Measurements from ENCODE around the gene TSHZ1. TPM values are rescaled to one million over a fixed set of nuclear protein-coding genes. Genes with fewer than 3 reads are reported as not detected.

TSHZ1 gene
- total RNA-seq, 2 donors from 2014 or later: 14.5 to 19.4 TPM

DNA sequence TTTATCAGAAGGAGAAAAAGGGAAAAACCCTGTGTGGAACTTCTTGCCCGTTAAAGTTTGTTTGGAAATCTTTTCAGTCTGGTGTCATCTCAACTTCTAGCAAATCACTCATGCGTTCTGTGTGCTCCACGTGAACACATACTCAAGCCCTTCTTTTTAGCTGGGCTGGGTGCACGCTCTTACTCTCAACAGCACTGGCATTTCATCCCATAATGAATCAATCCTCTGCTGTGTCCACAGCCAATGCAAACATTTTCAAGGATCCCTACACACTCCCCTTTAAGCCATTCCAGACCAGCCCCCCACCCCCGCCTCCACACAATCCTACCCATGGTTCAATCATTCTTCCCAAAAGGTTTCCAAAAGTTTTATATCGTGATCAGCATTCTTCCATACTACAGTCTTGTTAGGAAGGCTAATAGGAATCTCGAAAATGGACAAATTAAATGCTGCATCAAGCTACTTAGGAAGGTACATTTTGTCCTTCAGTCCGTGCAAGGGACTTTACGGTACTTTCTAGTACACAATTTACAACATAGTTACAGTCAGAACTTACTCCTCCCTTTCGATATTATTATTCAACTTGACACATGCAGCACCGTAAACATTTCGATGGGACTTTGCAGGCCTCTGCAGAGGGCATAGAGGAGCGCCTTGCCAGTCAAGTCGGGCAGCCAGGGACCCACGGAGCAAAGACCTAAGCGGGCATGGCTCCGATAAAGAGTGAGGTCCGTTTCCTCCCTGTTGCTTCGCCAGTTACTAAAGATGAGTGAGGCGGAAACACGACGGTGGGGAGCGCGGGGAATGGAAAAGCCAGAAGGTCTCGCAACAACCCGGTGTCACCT, 3.1 kb upstream of the TSHZ1 start:
- no peaks in the 10 kb centered on the region for H3K27me3 ChIP-seq
- peaks cover 0 to 60% of the 10 kb centered on the region in 2 donors for H3K4me1 ChIP-seq
- peak overlapping the region; percentile 94 to 98 for H3K27ac ChIP-seq
- H3K36me3 ChIP-seq: no peaks in the 10 kb centered on the region
- TF ChIP-seq, protein P1, sequence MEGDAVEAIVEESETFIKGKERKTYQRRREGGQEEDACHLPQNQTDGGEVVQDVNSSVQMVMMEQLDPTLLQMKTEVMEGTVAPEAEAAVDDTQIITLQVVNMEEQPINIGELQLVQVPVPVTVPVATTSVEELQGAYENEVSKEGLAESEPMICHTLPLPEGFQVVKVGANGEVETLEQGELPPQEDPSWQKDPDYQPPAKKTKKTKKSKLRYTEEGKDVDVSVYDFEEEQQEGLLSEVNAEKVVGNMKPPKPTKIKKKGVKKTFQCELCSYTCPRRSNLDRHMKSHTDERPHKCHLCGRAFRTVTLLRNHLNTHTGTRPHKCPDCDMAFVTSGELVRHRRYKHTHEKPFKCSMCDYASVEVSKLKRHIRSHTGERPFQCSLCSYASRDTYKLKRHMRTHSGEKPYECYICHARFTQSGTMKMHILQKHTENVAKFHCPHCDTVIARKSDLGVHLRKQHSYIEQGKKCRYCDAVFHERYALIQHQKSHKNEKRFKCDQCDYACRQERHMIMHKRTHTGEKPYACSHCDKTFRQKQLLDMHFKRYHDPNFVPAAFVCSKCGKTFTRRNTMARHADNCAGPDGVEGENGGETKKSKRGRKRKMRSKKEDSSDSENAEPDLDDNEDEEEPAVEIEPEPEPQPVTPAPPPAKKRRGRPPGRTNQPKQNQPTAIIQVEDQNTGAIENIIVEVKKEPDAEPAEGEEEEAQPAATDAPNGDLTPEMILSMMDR (IDR thresholded peaks at IDR 0.05): no peak
- H3K9me3 ChIP-seq: no peaks in the 10 kb centered on the region
- no peak for DNase-seq (ENCODE audit: low spot score)
- H3K4me3 ChIP-seq: peak overlapping the region; percentile 73 to 87

GRCh38 chr18:75208155-75208835, 2.3 kb upstream of the TSHZ1 start:
- DNase-seq (ENCODE audit: low spot score): no peak
- no peaks in the 10 kb centered on the region for H3K9me3 ChIP-seq
- peak overlapping the region; percentile 94 to 98 for H3K27ac ChIP-seq
- H3K36me3 ChIP-seq: no peaks in the 10 kb centered on the region
- peaks cover 0 to 62% of the 10 kb centered on the region in 2 donors for H3K4me1 ChIP-seq
- TF ChIP-seq, protein P1 (IDR thresholded peaks at IDR 0.05): no peak
- H3K4me3 ChIP-seq: peak overlapping the region; percentile 73 to 87
- H3K27me3 ChIP-seq: no peaks in the 10 kb centered on the region

GRCh38 chr18:75208836-75209128, 1.8 kb upstream of the TSHZ1 start:
- H3K27me3 ChIP-seq: no peaks in the 10 kb centered on the region
- DNase-seq (ENCODE audit: low spot score): no peak
- peak overlapping the region; percentile 73 to 87 for H3K4me3 ChIP-seq
- TF ChIP-seq, protein P1 (IDR thresholded peaks at IDR 0.05): no peak
- H3K9me3 ChIP-seq: no peaks in the 10 kb centered on the region
- H3K4me1 ChIP-seq: peaks cover 0 to 62% of the 10 kb centered on the region in 2 donors
- H3K27ac ChIP-seq: peak overlapping the region; percentile 94 to 98
- no peaks in the 10 kb centered on the region for H3K36me3 ChIP-seq

GRCh38 chr18:75209129-75209950, 1.3 kb upstream of the TSHZ1 start, which contains the start of gene PTGR3:
TSS of gene PTGR3 (minus strand) at chr18:75209139. CDS start at chr18:75209058, 81 bp downstream.
- H3K27ac ChIP-seq: peak within 1 kb of the TSS; percentile 94 to 98
- H3K36me3 ChIP-seq: no peaks in the 10 kb centered on the region
- H3K27me3 ChIP-seq: no peaks in the 10 kb centered on the region
- H3K4me3 ChIP-seq: peak within 1 kb of the TSS; percentile 73 to 87
- DNase-seq (ENCODE audit: low spot score): peak; percentile 87
- TF ChIP-seq, protein P1 (IDR thresholded peaks at IDR 0.05): no peak
- H3K4me1 ChIP-seq: peaks cover 0 to 61% of the 10 kb centered on the region in 2 donors
- no peaks in the 10 kb centered on the region for H3K9me3 ChIP-seq

GRCh38 chr18:75209951-75210258, 692 bp upstream of the TSHZ1 start:
- Histone ChIP-seq H3K4me3 (peak overlapping the region; percentile 73 to 87), H3K27me3 (no peaks in the 10 kb centered on the region), H3K27ac (peak overlapping the region; percentile 94 to 98), H3K9me3 (no peaks in the 10 kb centered on the region), H3K36me3 (no peaks in the 10 kb centered on the region), H3K4me1 (peaks cover 0 to 60% of the 10 kb centered on the region in 2 donors)
- DNase-seq (ENCODE audit: low spot score): no peak
- TF ChIP-seq, protein P1 (IDR thresholded peaks at IDR 0.05): no peak

Data from right atrium auricular region (tissue), 2 donors.